OCI-LY1 (cell line): ENCODE measurements around the gene MRPS31.

Experiments
- H2AFZ ChIP-seq: fragments of 200-600 bp; sonication (generic), shearing (Covaris generic); 2 replicates; pipeline ENCODE4 v1.6.0; 2014; ENCODE audit warnings: antibody characterized with exemption, mild to moderate bottlenecking, low read length
- H3F3A ChIP-seq: fragments of 200-600 bp; sonication (generic), shearing (Covaris generic); 2 replicates; pipeline ENCODE4 v1.6.0; 2014; ENCODE audit warnings: mild to moderate bottlenecking, antibody characterized with exemption, low read length, moderate library complexity; ENCODE audit not compliant: insufficient read depth
- H3K27ac ChIP-seq: fragments of 200-600 bp; sonication (generic); 2 replicates; pipeline ENCODE4 v1.5.1; 2014; ENCODE audit warnings: low read length, mixed run types, mild to moderate bottlenecking, low read depth; ENCODE audit not compliant: poor library complexity, severe bottlenecking
- H3K27me3 ChIP-seq: fragments of 200-600 bp; sonication (generic); 2 replicates; pipeline ENCODE4 v1.6.0; 2014; ENCODE audit warnings: antibody characterized with exemption, mild to moderate bottlenecking, low read length, moderate library complexity; ENCODE audit not compliant: insufficient read depth
- H3K36me3 ChIP-seq: fragments of 200-600 bp; sonication (generic); 2 replicates; pipeline ENCODE4 v1.6.1; 2014; ENCODE audit warnings: mild to moderate bottlenecking, antibody characterized with exemption, low read length, moderate library complexity, mixed read lengths; ENCODE audit not compliant: insufficient read depth
- H3K4me1 ChIP-seq: fragments of 200-600 bp; sonication (generic); 2 replicates; pipeline ENCODE4 v1.5.1; 2014; ENCODE audit warnings: mild to moderate bottlenecking, low read length, moderate library complexity; ENCODE audit not compliant: insufficient read depth, severe bottlenecking
- H3K4me2 ChIP-seq: fragments of 200-600 bp; sonication (generic), shearing (Covaris generic); 2 replicates; pipeline ENCODE4 v1.6.1; 2014; ENCODE audit warnings: low read length
- H3K4me3 ChIP-seq: fragments of 200-600 bp; sonication (generic); 2 replicates; pipeline ENCODE4 v1.5.1; 2014; ENCODE audit warnings: low read length, low read depth, mild to moderate bottlenecking, mixed read lengths; ENCODE audit not compliant: poor library complexity, severe bottlenecking
- H3K79me2 ChIP-seq: fragments of 200-600 bp; shearing (Covaris generic); 2 replicates; pipeline ENCODE4 v1.6.1; 2016; ENCODE audit warnings: mixed run types, low read length, mixed read lengths; ENCODE audit not compliant: insufficient read depth
- H3K9ac ChIP-seq: fragments of 200-600 bp; sonication (generic), shearing (Covaris generic); 2 replicates; pipeline ENCODE4 v1.6.1; 2014; ENCODE audit warnings: mild to moderate bottlenecking, low read length, mixed read lengths
- H3K9me2 ChIP-seq: fragments of 200-600 bp; sonication (generic), shearing (Covaris generic); 2 replicates; pipeline ENCODE4 v1.6.1; 2014; ENCODE audit warnings: low read depth, mild to moderate bottlenecking, low read length, mixed read lengths
- H3K9me3 ChIP-seq: fragments of 200-600 bp; shearing (Covaris generic); 2 replicates; pipeline ENCODE4 v1.6.1; 2014; ENCODE audit warnings: low read length, mixed read lengths
- H4K20me1 ChIP-seq: fragments of 200-600 bp; sonication (generic), shearing (Covaris generic); 2 replicates; pipeline ENCODE4 v1.6.0; 2016; ENCODE audit warnings: mild to moderate bottlenecking, low read length; ENCODE audit not compliant: insufficient read depth
- EZH2 ChIP-seq: fragments of 200-600 bp; sonication (generic), shearing (Covaris generic); IDR thresholded peaks from 2 replicates; pipeline ENCODE4 v1.8.0; 2017; ENCODE audit warnings: borderline replicate concordance, mixed run types, mild to moderate bottlenecking, antibody characterized with exemption, low read length, moderate library complexity, mixed read lengths
- TF ChIP-seq, protein P1 (sequence below): fragments of 200-600 bp; sonication (generic), shearing (Covaris generic); IDR thresholded peaks from 2 replicates; pipeline ENCODE4 v1.5.1; 2017; ENCODE audit warnings: mild to moderate bottlenecking, antibody characterized with exemption, low read length, moderate library complexity, mixed read lengths

MRPS31 gene

DNA sequence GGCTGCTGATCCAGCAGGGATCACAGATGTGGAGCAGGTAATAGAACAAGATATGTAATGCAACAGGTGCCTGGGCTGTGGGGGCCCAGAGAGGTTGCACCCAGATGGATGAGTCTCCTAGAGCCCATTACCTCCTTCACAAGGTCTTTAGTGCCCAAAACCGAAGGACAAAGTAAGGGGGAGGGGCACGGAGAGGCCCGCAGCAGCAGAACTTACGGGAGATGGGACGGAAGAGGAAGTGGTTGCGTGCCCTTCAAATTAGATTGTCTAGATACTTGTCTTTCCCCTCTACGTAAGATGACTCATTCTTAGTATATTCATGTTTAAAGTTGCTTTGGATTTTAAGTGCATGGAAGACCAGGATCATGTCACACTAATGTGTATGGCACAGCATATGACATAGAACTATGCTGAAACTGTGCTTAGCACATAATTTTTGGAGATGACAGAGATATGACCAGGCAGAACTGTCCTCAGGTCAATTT lies 5.7 kb upstream of the MRPS31 start:
- Histone ChIP-seq H3K4me1 (peaks cover 47% of the 10 kb centered on the region), H3K79me2 (no peaks in the 10 kb centered on the region), H3K9me2 (no peaks in the 10 kb centered on the region), H4K20me1 (no peaks in the 10 kb centered on the region), H3K4me3 (peak overlapping the region; percentile 24), H3K27me3 (no peaks in the 10 kb centered on the region), H2AFZ (peak overlapping the region; percentile 51), H3K9me3 (no peaks in the 10 kb centered on the region), H3K27ac (peak overlapping the region; percentile 88), H3F3A (no peaks in the 10 kb centered on the region), H3K4me2 (peak overlapping the region; percentile 73), H3K36me3 (no peaks in the 10 kb centered on the region), H3K9ac (peak overlapping the region; percentile 41)
- no peak for TF ChIP-seq EZH2
- TF ChIP-seq, protein P1, sequence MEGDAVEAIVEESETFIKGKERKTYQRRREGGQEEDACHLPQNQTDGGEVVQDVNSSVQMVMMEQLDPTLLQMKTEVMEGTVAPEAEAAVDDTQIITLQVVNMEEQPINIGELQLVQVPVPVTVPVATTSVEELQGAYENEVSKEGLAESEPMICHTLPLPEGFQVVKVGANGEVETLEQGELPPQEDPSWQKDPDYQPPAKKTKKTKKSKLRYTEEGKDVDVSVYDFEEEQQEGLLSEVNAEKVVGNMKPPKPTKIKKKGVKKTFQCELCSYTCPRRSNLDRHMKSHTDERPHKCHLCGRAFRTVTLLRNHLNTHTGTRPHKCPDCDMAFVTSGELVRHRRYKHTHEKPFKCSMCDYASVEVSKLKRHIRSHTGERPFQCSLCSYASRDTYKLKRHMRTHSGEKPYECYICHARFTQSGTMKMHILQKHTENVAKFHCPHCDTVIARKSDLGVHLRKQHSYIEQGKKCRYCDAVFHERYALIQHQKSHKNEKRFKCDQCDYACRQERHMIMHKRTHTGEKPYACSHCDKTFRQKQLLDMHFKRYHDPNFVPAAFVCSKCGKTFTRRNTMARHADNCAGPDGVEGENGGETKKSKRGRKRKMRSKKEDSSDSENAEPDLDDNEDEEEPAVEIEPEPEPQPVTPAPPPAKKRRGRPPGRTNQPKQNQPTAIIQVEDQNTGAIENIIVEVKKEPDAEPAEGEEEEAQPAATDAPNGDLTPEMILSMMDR: no peak

DNA sequence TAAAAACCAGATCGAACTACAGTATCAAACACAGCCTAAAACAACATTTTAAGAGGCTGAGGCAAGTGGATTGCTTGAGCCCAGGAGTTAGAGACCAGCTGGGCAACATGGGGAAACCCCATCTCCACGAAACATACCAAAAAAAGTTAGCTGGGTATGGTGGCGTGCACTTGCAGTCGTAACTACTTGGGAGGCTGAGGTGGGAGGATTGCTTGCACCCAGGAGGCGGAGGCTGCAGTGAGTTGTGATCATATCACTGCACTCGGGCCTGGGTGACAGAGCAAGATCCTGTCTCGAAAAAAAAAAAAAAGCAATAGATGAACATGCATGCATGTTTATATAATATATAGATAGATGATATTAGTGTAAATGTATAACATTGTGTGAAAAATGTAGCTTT lies 5.2 kb upstream of the MRPS31 start:
- Histone ChIP-seq H3K9me2 (no peaks in the 10 kb centered on the region), H3K79me2 (no peaks in the 10 kb centered on the region), H4K20me1 (no peaks in the 10 kb centered on the region), H3K27ac (peak overlapping the region; percentile 88), H3K36me3 (no peaks in the 10 kb centered on the region), H3K9me3 (no peaks in the 10 kb centered on the region), H3K9ac (no peak overlapping the region; the same call in 1 of the 2 replicates), H3K4me3 (peak overlapping the region; percentile 24), H3K4me2 (peak overlapping the region; percentile 73; the same call in 1 of the 2 replicates), H3K4me1 (peaks cover 47% of the 10 kb centered on the region), H3F3A (no peaks in the 10 kb centered on the region), H3K27me3 (no peaks in the 10 kb centered on the region), H2AFZ (peak overlapping the region; percentile 51; the same call in 1 of the 2 replicates)
- no peak for TF ChIP-seq EZH2
- TF ChIP-seq, protein P1: no peak

DNA sequence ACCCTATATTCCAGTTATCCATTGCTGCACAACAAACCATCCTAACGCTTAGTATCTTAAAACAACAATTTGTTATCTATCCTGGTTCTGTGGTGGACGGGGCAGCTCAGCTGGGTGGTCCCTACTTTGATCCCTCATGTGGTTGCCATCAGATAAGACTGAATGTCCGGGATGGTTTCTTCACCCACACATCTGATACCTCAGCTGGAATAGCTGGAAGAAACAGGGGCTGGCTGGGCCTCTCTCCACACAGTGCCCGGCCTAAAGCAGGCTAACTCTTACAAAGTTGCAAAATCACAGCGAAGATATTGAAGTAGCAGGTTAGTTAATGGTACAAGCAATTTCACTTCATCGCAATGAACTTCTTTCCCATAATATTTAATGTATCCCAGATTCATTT lies 3.7 kb upstream of the MRPS31 start:
- Histone ChIP-seq H3K36me3 (no peaks in the 10 kb centered on the region), H3K27ac (no peak overlapping the region), H3K79me2 (peaks cover 10% of the 10 kb centered on the region), H3K9ac (no peak overlapping the region), H3K4me2 (no peak overlapping the region), H3K9me3 (no peaks in the 10 kb centered on the region), H3K4me1 (peaks cover 49% of the 10 kb centered on the region), H2AFZ (no peak overlapping the region), H4K20me1 (no peaks in the 10 kb centered on the region), H3K27me3 (no peaks in the 10 kb centered on the region), H3K9me2 (no peaks in the 10 kb centered on the region), H3F3A (no peaks in the 10 kb centered on the region), H3K4me3 (no peak overlapping the region)
- TF ChIP-seq EZH2: no peak
- TF ChIP-seq, protein P1: no peak
